Measurements from ENCODE around the gene DYNC1I1. TPM values are rescaled to one million over a fixed set of nuclear protein-coding genes. Genes with fewer than 3 reads are reported as not detected.

DYNC1I1 gene
- total RNA-seq, 1 donor from 2014 or later = not detected

DNA sequence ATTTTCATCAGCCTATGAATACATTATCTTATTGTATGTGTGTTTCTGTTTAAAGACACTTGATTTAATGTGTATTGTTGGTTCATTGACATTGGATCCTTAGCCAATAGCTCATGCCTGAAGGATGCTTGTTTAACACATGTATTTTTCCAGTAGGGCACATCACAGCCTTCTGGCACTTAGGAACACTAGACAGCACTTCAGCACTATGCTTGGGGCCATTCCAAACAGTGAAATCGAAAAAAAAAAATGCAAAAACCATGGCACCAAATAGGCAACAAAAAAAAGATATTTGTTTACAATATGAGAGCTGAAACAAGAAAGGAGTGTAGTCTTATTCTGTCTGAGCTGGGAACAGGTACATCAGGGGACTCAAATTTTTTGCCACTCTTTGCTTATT is 286.7 kb downstream of the DYNC1I1 start:
- Histone ChIP-seq H3K36me3 (ENCODE audit: control insufficient read depth, insufficient read depth, low read length) (no peaks in the 10 kb centered on the region), H3K4me3 (ENCODE audit: low read depth, low read length) (no peak overlapping the region), H3K27me3 (ENCODE audit: control insufficient read depth, insufficient read depth, low read length) (peaks cover 2% of the 10 kb centered on the region)
- TF ChIP-seq CTCF (IDR thresholded peaks at IDR 0.05; ENCODE audit: insufficient read depth, low read length, severe bottlenecking) = no peak
- no peak for DNase-seq (ENCODE audit: low read depth)
- no peak for FAIRE-seq

DNA sequence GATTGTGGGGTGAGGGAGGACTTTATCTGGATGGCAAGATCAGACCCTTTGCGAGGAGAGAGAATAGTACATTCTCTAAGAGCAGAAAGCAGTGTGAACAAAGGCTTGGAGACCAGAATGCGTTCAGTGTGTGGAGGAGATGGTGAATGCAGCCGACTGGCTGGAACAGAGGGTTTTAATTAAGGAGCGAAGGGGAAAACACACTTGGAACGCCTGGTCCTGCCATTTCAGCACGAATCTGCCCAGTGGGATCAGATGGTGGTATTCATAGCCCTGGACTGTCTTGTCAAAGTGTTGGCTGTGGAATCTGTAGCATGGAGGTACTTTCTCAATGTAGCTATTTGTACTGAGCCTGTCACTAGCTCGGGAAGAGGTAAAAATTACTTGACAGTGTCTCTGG is 288.7 kb downstream of the DYNC1I1 start:
- no peak for TF ChIP-seq CTCF (IDR thresholded peaks at IDR 0.05; ENCODE audit: insufficient read depth, low read length, severe bottlenecking)
- H3K27me3 ChIP-seq (ENCODE audit: control insufficient read depth, insufficient read depth, low read length) = peaks cover 4% of the 10 kb centered on the region
- DNase-seq (ENCODE audit: low read depth) (no peak), FAIRE-seq (no peak)
- no peak overlapping the region for H3K4me3 ChIP-seq (ENCODE audit: low read depth, low read length)
- H3K36me3 ChIP-seq (ENCODE audit: control insufficient read depth, insufficient read depth, low read length) = no peaks in the 10 kb centered on the region

- FAIRE-seq = no peak
- TF ChIP-seq CTCF (IDR thresholded peaks at IDR 0.05; ENCODE audit: insufficient read depth, low read length, severe bottlenecking) = no peak
- DNase-seq (ENCODE audit: low read depth) = peak; percentile 23
- H3K4me3 ChIP-seq (ENCODE audit: low read depth, low read length) = no peak overlapping the region
- H3K36me3 ChIP-seq (ENCODE audit: control insufficient read depth, insufficient read depth, low read length) = no peaks in the 10 kb centered on the region
- H3K27me3 ChIP-seq (ENCODE audit: control insufficient read depth, insufficient read depth, low read length) = peaks cover 4% of the 10 kb centered on the region
Observed at GRCh38 chr7:96061844-96062243, 289.5 kb downstream of the DYNC1I1 start.

- FAIRE-seq = no peak
- TF ChIP-seq CTCF (IDR thresholded peaks at IDR 0.05; ENCODE audit: insufficient read depth, low read length, severe bottlenecking) = no peak
- peak; percentile 66 for DNase-seq (ENCODE audit: low read depth)
- H3K4me3 ChIP-seq (ENCODE audit: low read depth, low read length) = no peak overlapping the region
- H3K36me3 ChIP-seq (ENCODE audit: control insufficient read depth, insufficient read depth, low read length) = no peaks in the 10 kb centered on the region
- H3K27me3 ChIP-seq (ENCODE audit: control insufficient read depth, insufficient read depth, low read length) = peaks cover 6% of the 10 kb centered on the region
Observed at GRCh38 chr7:96067321-96067720, 295.0 kb downstream of the DYNC1I1 start.

DNA sequence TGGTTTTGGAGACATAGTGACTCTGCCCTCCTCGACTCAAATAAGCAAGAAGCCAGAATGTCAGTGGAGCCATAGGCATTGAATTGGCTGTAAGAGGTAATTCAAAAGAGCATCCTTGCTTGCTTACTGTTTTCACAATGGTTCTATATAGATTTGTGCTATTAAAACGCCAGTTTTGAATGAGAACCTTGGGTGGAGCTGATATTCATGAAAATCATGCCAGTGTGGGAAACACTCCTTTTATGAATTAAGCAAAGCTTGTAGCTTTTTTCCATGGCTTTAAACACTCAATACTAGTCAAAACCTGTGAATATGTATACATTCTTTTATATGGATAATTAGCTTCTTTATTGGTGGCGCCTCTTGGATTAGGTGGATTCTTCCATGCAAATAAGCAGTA is 297.0 kb downstream of the DYNC1I1 start:
- Histone ChIP-seq H3K27me3 (ENCODE audit: control insufficient read depth, insufficient read depth, low read length) (peaks cover 4% of the 10 kb centered on the region), H3K36me3 (ENCODE audit: control insufficient read depth, insufficient read depth, low read length) (no peaks in the 10 kb centered on the region), H3K4me3 (ENCODE audit: low read depth, low read length) (no peak overlapping the region)
- no peak for FAIRE-seq
- no peak for DNase-seq (ENCODE audit: low read depth)
- no peak for TF ChIP-seq CTCF (IDR thresholded peaks at IDR 0.05; ENCODE audit: insufficient read depth, low read length, severe bottlenecking)

DNA sequence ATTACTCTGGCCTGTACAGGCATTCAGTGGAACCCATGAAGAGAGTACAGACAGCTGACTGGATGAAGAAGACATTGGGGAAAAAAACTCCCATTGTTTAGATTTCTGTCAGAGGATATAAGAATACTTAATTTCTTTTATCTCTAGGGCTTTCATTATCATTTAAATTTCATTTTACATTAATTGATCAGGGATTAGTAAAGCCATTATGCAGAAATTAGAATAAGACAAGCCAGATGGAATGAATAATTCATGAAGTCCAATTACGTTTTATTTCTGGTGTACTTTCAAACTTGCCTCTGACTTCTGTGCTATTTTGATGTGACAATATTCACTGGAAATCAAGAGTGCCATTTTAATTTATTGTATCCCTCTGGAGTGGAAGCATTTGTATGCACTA is 302.5 kb downstream of the DYNC1I1 start:
- DNase-seq (ENCODE audit: low read depth) = no peak
- no peak for TF ChIP-seq CTCF (IDR thresholded peaks at IDR 0.05; ENCODE audit: insufficient read depth, low read length, severe bottlenecking)
- no peaks in the 10 kb centered on the region for H3K36me3 ChIP-seq (ENCODE audit: control insufficient read depth, insufficient read depth, low read length)
- no peak for FAIRE-seq
- H3K4me3 ChIP-seq (ENCODE audit: low read depth, low read length) = no peak overlapping the region
- H3K27me3 ChIP-seq (ENCODE audit: control insufficient read depth, insufficient read depth, low read length) = peaks cover 5% of the 10 kb centered on the region

Data from bronchial epithelial cell (primary cell).